Epithelial cell of esophagus (primary cell): ENCODE data around the gene OR52K2.

Source experiments
- DNase-seq: peaks from one replicate; pipeline ENCODE4 v3.0.0; 2010; ENCODE audit warnings: low read depth
- H3K4me3 ChIP-seq: 2 replicates; pipeline ENCODE4 v1.5.1; 2011; ENCODE audit warnings: mild to moderate bottlenecking, low read length, control low read depth
- CTCF ChIP-seq: IDR thresholded peaks from 2 replicates; pipeline ENCODE4 v1.5.1; 2011; ENCODE audit warnings: low read depth, mild to moderate bottlenecking, low read length, control low read depth, inconsistent platforms; ENCODE audit not compliant: insufficient read depth; ENCODE audit errors: missing control alignments

Gene OR52K2

GRCh38 chr11:4464216-4465159 lies 15.4 kb downstream of the OR52K2 start:
- DNase-seq: peak; percentile 88
- no peak for TF ChIP-seq CTCF
- no peak overlapping the region for H3K4me3 ChIP-seq

GRCh38 chr11:4465407-4465806 lies 16.3 kb downstream of the OR52K2 start:
- DNase-seq: no peak
- no peak overlapping the region for H3K4me3 ChIP-seq
- TF ChIP-seq CTCF: no peak

- DNase-seq: no peak
- TF ChIP-seq CTCF: no peak
- H3K4me3 ChIP-seq: no peak overlapping the region
These were observed 17.2 kb downstream of the OR52K2 start for GRCh38 chr11:4466131-4466870.

GRCh38 chr11:4466871-4467442 lies 17.9 kb downstream of the OR52K2 start:
- no peak overlapping the region for H3K4me3 ChIP-seq
- TF ChIP-seq CTCF: no peak
- DNase-seq: no peak

GRCh38 chr11:4467811-4468606 lies 18.9 kb downstream of the OR52K2 start:
- no peak overlapping the region for H3K4me3 ChIP-seq
- DNase-seq: no peak
- no peak for TF ChIP-seq CTCF

- no peak overlapping the region for H3K4me3 ChIP-seq
- TF ChIP-seq CTCF: no peak
- peak; percentile 47 for DNase-seq
These were observed 30.5 kb downstream of the OR52K2 start for GRCh38 chr11:4479644-4480043.
